ENCODE data around the gene CES3.
A peak's percentile ranks its signal among the peaks of the same experiment; 100 is the strongest.

Gene CES3

DNA sequence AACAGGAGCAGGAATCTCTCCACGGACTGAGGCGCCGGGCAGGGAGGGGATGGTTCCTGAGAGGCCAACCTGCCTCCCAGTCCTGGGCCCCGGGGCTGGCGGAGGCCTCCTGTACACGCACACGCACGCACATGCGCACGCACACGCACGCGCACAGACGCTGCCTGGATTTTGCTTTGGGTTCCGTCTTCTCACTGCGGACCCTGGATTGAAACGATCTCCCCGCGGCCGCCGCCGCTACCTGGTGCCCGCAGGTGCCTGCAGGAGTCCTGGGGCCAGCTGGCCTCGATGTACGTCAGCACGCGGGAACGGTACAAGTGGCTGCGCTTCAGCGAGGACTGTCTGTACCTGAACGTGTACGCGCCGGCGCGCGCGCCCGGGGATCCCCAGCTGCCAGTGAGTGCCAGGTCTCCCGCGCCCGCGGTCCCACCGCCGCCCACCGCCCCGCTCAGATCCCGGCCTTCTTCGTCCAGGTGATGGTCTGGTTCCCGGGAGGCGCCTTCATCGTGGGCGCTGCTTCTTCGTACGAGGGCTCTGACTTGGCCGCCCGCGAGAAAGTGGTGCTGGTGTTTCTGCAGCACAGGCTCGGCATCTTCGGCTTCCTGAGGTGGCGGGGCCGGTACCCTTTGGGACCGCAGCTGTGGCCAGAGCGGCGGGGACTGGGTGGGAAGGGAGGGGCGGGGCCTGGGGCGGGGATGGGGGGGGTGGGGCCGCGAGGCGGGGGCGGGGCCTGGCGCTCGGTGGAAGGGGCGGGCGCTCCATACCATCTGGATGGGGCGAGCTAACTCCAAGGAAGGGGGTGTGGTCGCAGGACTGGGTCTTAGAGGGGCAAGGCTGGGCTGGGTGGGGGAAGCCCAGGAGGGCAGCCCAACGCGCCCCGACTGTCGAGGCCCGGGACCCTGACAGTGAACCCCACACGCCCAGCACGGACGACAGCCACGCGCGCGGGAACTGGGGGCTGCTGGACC is 39.6 kb downstream of the CES3 start:
- Histone ChIP-seq H3K4me1 (no peaks in the 10 kb centered on the region), H3K9me3 (no peaks in the 10 kb centered on the region), H3K36me3 (replicated peaks) (no peaks in the 10 kb centered on the region), H3K27me3 (ENCODE audit: low read depth) (no peaks in the 10 kb centered on the region; the same call in 1 of the 2 replicates), H3K4me3 (peak overlapping the region; percentile 18)
- in situ Hi-C loops (cut with MboI; ENCODE audit: low sequenced_read_pairs) = no loop called here
- DNase-seq (ENCODE audit: low spot score in 2 of 2) = peak; percentile 18 to 72

DNA sequence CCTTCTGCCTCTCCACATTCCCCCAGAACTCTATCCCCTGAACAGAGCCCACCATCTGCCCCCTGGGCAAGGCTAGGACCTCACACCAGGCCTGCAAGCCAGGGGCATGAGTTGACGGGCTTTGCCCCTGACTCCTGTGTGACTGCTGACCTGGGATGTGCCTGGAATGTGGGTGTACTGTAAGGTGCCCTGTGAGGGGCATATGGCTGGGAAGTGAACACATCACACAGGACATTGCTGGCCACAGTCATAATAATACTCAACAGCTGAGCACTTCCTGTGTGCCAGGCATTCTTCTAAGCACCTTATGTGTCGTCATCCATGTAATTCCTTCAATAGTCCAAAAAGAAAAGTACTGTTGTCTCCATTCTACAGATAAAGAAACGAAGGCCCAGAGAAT is 40.7 kb downstream of the CES3 start:
- in situ Hi-C loops (cut with MboI; ENCODE audit: low sequenced_read_pairs) = no loop called here
- Histone ChIP-seq H3K4me1 (no peaks in the 10 kb centered on the region), H3K27me3 (ENCODE audit: low read depth) (no peaks in the 10 kb centered on the region; the same call in 1 of the 2 replicates), H3K4me3 (no peak overlapping the region), H3K9me3 (no peaks in the 10 kb centered on the region), H3K36me3 (replicated peaks) (no peaks in the 10 kb centered on the region)
- DNase-seq (ENCODE audit: low spot score in 2 of 2) = no peak

DNA sequence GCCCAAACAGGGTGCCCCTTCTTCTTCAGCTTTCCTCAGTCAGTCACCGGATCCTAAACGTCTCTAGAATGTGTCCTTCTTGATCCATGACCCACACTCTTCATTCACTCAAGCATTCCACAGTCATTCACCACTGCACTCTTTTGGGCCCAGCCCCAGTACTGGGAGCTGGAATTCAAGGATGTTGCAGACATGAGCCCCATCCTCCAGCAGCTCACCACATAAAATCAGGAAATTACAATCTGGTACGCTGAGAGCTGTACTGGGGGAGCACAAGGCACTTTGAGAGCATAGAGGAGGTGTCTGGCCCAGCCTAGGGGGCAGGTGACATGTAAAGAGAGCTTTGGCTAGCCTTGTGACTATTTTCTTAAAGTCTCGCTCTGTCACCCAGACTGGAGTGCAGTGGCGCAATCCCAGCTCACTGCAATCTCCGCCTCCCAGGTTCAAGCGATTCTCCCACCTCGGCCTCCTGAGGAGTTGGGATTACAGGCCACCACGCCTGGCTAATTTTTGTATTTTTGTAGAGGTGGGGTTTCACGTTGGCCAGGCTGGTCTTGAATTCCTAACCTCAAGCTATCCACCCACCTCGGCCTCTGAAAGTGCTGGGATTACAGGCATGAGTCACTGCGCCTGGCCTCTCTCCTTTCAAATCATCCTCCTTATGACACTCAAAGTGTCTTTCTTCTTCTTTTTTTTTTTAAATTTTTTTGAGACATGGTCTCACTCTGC is 46.0 kb downstream of the CES3 start:
- no peaks in the 10 kb centered on the region for H3K9me3 ChIP-seq
- no peaks in the 10 kb centered on the region for H3K36me3 ChIP-seq (replicated peaks)
- H3K4me3 ChIP-seq = no peak overlapping the region
- in situ Hi-C loops (cut with MboI; ENCODE audit: low sequenced_read_pairs) = no loop called here
- H3K4me1 ChIP-seq = no peaks in the 10 kb centered on the region
- H3K27me3 ChIP-seq (ENCODE audit: low read depth) = no peaks in the 10 kb centered on the region; the same call in 1 of the 2 replicates
- DNase-seq (ENCODE audit: low spot score in 2 of 2) = no peak

DNA sequence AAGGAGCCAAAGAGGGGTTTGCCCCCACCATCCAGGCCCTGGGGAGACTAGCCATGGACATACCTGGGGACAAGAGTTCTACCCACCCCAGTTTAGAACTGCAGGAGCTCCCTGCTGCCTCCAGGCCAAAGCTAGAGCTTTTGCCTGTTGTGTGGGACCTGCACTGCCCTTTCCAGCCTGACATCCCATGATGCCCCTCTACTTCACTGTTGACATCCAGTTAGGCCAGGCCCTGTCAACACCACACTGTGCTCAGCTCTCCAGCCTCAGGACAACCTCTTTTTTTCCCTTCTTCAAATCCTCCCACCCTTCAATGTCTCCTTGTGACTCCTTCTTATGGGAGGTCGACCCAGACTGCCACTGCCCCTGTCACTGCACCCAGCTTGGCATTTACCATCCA is 48.1 kb downstream of the CES3 start:
- DNase-seq (ENCODE audit: low spot score in 2 of 2) = no peak
- H3K27me3 ChIP-seq (ENCODE audit: low read depth) = no peaks in the 10 kb centered on the region
- peaks cover under 1% of the 10 kb centered on the region; the same call in 1 of the 2 replicates for H3K4me1 ChIP-seq
- no peak overlapping the region for H3K4me3 ChIP-seq
- H3K36me3 ChIP-seq (replicated peaks) = no peaks in the 10 kb centered on the region
- no peaks in the 10 kb centered on the region for H3K9me3 ChIP-seq
- in situ Hi-C loops (cut with MboI; ENCODE audit: low sequenced_read_pairs) = no loop called here

DNA sequence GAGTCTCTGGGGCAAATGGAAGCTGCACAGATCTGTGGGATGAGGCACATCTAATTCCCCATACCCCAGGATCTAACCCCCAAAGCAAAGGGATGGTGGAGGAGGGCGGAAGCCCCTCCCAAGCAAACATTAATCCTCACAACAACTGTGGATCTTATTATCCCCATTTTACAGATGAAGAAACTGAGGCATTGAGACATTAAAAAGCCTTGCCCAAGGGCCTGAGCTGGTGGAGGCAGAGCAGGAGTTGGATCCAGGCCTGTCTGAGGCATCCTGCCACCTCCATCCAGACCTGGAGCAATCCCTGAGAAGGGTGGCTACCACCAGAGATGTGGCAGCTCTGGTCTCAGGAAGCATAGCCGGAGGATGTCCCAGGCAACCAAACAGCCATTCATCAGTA is 50.2 kb downstream of the CES3 start:
- Histone ChIP-seq H3K4me1 (peaks cover 4% of the 10 kb centered on the region; the same call in 1 of the 2 replicates), H3K36me3 (replicated peaks) (no peaks in the 10 kb centered on the region), H3K4me3 (no peak overlapping the region), H3K27me3 (ENCODE audit: low read depth) (no peaks in the 10 kb centered on the region), H3K9me3 (no peaks in the 10 kb centered on the region)
- in situ Hi-C loops (cut with MboI; ENCODE audit: low sequenced_read_pairs) = loop anchor here (10.0 kb wide), 1 partner anchor 144 kb away; the partner anchor contains the start of genes B3GNT9, FBXL8 and TRADD
- DNase-seq (ENCODE audit: low spot score in 2 of 2) = no peak

DNA sequence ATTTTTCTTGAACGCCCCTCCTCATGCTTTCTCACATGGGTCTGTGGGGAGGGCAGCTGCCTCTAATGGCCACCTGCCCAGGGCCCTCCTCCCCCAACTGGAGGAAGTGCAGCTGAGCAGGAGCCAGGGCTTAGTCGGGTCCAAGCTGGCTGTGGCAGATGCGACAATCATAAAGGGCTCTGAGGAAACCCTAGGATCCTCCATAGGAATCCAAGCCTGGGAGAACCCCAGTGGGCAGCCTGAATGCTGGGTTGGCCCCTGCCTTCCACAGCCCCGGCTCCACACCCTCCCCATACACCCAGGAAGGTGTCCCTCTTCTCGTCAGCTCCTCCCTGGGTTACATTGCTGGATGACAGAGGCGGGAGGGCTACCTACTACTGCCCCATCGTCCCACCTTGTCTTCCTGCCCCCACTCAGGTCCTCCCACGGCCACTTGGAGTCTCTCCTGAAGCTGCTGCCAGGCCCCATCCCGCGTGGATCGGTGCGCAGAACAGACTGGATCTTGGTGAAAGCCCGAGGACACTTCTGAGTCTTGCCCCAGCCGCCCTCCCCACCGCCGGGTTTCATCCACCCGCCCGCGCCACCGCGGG is 52.3 kb downstream of the CES3 start:
- H3K4me1 ChIP-seq = peaks cover 4% of the 10 kb centered on the region; the same call in 1 of the 2 replicates
- no peaks in the 10 kb centered on the region for H3K36me3 ChIP-seq (replicated peaks)

DNA sequence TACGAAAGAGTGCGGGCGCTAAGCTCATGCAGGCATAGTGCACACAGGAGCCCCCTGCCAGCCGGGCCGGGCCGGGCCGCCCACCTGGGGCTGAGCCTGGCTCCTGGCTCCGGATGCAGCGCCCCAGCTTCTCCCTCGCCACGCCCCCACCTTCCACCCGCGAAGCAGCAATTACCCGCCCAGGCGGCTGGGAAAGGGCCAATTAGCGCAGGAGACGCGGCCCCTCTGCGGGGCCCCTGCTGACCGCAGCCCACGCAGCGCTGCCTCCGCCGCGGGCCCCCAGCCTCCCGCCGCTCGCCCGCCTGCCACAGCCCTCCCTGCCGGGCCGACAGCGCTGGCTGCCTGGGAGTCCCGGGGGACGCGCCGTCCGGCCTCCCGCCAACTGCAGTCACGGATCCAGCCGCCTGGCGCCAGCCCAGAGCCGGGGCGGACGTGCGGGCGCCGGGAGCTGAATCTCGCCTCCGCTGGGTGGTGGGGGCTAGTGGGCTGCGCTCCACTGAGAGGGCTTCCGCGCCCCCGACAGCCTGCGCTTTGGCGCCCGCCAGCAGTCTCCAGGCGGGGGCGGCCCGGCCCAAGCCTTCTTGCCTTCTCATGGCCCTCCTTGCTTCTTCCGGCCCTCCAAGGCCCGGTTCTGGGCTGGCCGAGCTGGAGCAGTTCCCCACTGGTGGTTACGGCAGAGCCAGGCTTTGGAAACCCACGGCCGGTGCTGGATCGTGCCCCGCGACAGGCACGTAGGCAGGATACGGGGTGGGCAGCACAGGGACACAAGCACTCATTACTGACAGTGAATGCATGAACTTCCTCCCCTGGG is 53.0 kb downstream of the CES3 start:
- DNase-seq (ENCODE audit: low spot score in 2 of 2) = peak; percentile 55 to 84
- H3K36me3 ChIP-seq (replicated peaks) = no peaks in the 10 kb centered on the region
- H3K27me3 ChIP-seq (ENCODE audit: low read depth) = no peaks in the 10 kb centered on the region
- in situ Hi-C loops (cut with MboI; ENCODE audit: low sequenced_read_pairs) = loop anchor here (10.0 kb wide), 1 partner anchor 141 kb away; the partner anchor contains the start of genes B3GNT9, FBXL8 and TRADD
- H3K9me3 ChIP-seq = no peaks in the 10 kb centered on the region
- H3K4me3 ChIP-seq = peak overlapping the region; percentile 33
- H3K4me1 ChIP-seq = peaks cover 4% of the 10 kb centered on the region; the same call in 1 of the 2 replicates

More for the DNA sequence above, 52.3 kb downstream of the CES3 start:
- Histone ChIP-seq H3K9me3 (no peaks in the 10 kb centered on the region), H3K4me3 (peak overlapping the region; percentile 33), H3K27me3 (ENCODE audit: low read depth) (no peaks in the 10 kb centered on the region)
- no peak for DNase-seq (ENCODE audit: low spot score in 2 of 2)
- in situ Hi-C loops (cut with MboI; ENCODE audit: low sequenced_read_pairs) = loop anchor here (10.0 kb wide), 1 partner anchor 141 kb away; the partner anchor contains the start of genes B3GNT9, FBXL8 and TRADD

DNA sequence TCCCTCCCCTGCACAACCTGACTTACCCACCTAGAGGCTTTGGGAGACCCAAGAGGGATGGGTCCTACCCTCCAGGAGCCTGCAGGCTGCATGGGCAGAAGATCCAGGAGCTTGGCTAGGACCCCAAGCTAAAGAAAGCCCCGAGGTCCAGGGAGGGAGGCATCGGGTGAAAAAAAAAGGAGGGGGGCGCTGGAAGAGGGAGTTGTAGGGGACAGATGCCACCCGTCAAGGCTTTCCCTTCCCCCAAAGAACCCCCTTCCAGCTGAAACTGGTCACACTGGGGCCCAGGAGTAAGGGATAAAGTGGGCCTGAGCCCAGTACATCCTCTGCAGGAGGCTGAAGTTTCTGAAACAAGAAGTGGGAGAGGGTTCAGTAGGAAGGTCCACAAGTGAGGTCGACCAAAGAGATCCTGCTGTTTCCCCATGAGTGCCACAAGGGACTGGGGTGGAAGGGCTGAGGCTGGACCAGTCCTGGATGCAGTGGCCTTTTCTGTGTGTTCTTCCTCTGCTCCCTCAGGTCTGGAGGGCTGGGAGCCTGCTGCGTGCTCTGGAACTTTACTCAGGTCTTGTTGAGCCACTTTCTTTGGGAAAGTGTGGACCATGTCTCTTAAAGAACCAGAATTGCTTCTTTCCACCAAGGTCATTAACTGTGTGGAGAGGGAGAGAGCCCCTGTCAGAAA is 53.7 kb downstream of the CES3 start:
- no peaks in the 10 kb centered on the region for H3K27me3 ChIP-seq (ENCODE audit: low read depth)
- no peaks in the 10 kb centered on the region for H3K36me3 ChIP-seq (replicated peaks)
- in situ Hi-C loops (cut with MboI; ENCODE audit: low sequenced_read_pairs) = loop anchor here (10.0 kb wide), 1 partner anchor 140 kb away; the partner anchor contains the start of genes B3GNT9, FBXL8 and TRADD
- peaks cover 4% of the 10 kb centered on the region; the same call in 1 of the 2 replicates for H3K4me1 ChIP-seq
- H3K9me3 ChIP-seq = no peaks in the 10 kb centered on the region
- DNase-seq (ENCODE audit: low spot score in 2 of 2) = no peak
- peak overlapping the region; percentile 33 for H3K4me3 ChIP-seq

DNA sequence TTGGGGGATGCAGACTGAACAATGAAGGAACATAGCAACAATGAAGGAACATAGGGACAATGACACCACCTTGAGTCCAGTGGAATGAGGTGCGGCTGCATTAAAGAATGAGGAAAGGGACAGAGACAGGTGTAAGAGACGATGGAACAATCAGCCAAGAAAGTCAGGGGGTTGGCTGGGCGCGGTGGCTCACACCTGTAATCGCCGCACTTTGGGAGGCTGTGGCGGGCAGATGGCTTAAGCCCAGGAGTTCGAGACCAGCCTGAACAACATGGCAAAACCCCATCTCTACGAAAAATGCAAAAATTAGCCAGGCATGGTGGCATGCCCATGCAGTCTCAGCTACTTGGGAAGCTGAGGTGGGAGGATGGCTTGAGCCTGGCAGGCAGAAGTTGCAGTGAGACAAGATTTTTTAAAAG is 54.3 kb downstream of the CES3 start:
- Histone ChIP-seq H3K27me3 (ENCODE audit: low read depth) (no peaks in the 10 kb centered on the region), H3K9me3 (no peaks in the 10 kb centered on the region), H3K4me3 (no peak overlapping the region), H3K4me1 (peaks cover 4% of the 10 kb centered on the region; the same call in 1 of the 2 replicates), H3K36me3 (replicated peaks) (no peaks in the 10 kb centered on the region)
- in situ Hi-C loops (cut with MboI; ENCODE audit: low sequenced_read_pairs) = loop anchor here (10.0 kb wide), 1 partner anchor 139 kb away; the partner anchor contains the start of genes B3GNT9, FBXL8 and TRADD
- DNase-seq (ENCODE audit: low spot score in 2 of 2) = no peak

DNA sequence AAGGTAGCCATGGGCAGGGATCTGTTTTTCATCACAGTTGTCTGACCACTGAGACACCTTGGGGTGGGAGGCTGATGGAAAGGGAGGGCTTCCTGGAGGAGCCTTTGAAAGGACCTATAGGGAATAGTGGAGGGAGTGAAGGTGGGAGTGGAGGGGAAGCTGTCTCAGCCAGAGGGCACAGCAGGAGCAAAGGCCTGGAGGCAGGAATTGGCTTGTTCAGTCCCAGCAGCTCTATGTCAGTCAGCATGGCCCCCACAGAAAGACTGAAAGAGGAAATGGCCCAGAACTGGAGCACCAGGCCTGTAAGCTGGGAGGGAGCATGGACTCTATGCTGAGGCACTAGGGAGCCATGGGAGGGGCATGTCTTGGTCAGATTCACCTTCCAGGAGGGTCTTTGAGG is 55.1 kb downstream of the CES3 start:
- Histone ChIP-seq H3K4me3 (no peak overlapping the region), H3K27me3 (ENCODE audit: low read depth) (no peaks in the 10 kb centered on the region), H3K4me1 (peaks cover 4% of the 10 kb centered on the region; the same call in 1 of the 2 replicates), H3K36me3 (replicated peaks) (no peaks in the 10 kb centered on the region), H3K9me3 (no peaks in the 10 kb centered on the region)
- in situ Hi-C loops (cut with MboI; ENCODE audit: low sequenced_read_pairs) = loop anchor here (10.0 kb wide), 1 partner anchor 139 kb away; the partner anchor contains the start of genes B3GNT9, FBXL8 and TRADD
- DNase-seq (ENCODE audit: low spot score in 2 of 2) = no peak

DNA sequence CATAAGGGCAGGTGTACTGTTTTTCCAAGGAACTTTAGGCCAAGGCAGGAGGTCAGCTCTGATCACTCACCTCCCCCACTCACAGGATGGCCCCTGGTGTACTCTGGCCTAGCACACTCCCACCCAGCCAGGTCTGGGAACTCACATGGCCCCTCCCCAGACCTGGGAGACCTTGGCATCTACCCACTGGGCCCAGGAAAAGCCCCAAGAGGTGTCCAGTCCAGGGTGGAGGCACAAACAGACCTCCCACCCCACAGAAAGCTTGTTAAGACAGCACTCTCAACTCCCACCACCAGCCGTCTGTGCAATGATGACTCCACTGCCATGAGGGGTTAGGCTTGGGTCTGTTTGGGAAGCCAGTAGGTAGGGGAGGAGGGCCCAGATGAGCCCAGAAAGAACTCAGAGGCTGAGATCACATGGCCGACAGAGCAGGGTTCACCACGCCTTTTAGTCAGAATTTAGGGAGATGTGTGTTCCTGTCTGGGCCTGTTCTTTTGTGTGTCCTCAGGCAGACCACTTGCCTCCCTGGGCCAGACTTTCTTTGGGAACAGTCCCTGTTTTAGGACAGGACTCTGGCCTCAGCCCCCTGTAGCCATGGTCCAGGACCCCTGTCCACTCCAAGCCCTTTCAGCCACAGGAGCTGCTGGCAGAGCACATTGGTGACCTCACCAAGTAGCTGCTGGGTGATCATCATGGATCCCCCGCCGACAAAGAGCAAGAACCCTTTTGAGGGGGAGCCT is 55.8 kb downstream of the CES3 start:
- in situ Hi-C loops (cut with MboI; ENCODE audit: low sequenced_read_pairs) = loop anchor here (10.0 kb wide), 1 partner anchor 138 kb away; the partner anchor contains the start of genes B3GNT9, FBXL8 and TRADD
- Histone ChIP-seq H3K9me3 (no peaks in the 10 kb centered on the region), H3K4me3 (no peak overlapping the region), H3K27me3 (ENCODE audit: low read depth) (no peaks in the 10 kb centered on the region), H3K4me1 (peaks cover 4% of the 10 kb centered on the region; the same call in 1 of the 2 replicates), H3K36me3 (replicated peaks) (no peaks in the 10 kb centered on the region)
- no peak for DNase-seq (ENCODE audit: low spot score in 2 of 2)
